T-cell (primary cell): Measurements from ENCODE around the gene RNF111. TPM values are rescaled to one million over a fixed set of nuclear protein-coding genes. Genes with fewer than 3 reads are reported as not detected.
"Not testable (repeated sequence)": the region's sequence is repeated elsewhere in the genome, so short reads cannot be mapped to it uniquely, and the experiment has no call there.

ENCODE experiments used
- ATAC-seq, 4 experiments: fragments of 200-7000 bp in 3 of 4; fragments of 150-1000 bp in 1 of 4; cut with Tn5 transposase; replicated peaks in 1 of 4; 1 replicate in 3 of 4; 2 replicates in 1 of 4; pipeline ENCODE4 v1.10.0; 2021; ENCODE audit warnings: moderate library complexity in 3 of 4, mild to moderate bottlenecking in 2 of 4, moderate number of reproducible peaks in 1 of 4
- CTCF ChIA-PET, 2 donors: fragments of 300-600 bp; sonication (Branson Sonifier 250); formaldehyde crosslinking; loops; one replicate each; lab custom pipeline; 2022; ENCODE audit warnings: antibody characterized with exemption in 2 of 2; lab: Charles Lee
- POLR2A ChIA-PET, 2 donors: fragments of 300-600 bp; sonication (Branson Sonifier 250); formaldehyde crosslinking; loops; one replicate each; lab custom pipeline; 2022; ENCODE audit warnings: antibody characterized with exemption in 2 of 2; lab: Charles Lee
- DNase-seq, 35 experiments: peaks; one replicate each; pipeline versions ENCODE4 v3.0.0 to v3.0.0-alpha.2; 2013 to 2023
- H3K27ac ChIP-seq: one replicate; pipeline ENCODE4 v1.5.1; 2013; ENCODE audit warnings: low read length
- H3K27me3 ChIP-seq, 2 experiments: replicated peaks in 1 of 2; 1 replicate in 1 of 2; 2 replicates in 1 of 2; pipeline versions ENCODE4 v1.6.1 to v1.7.0; 2013; ENCODE audit warnings: low read length in 1 of 2, mixed read lengths in 1 of 2; ENCODE audit not compliant: control insufficient read depth in 2 of 2, insufficient read depth in 2 of 2; ENCODE audit errors: extremely low read depth in 1 of 2
- H3K36me3 ChIP-seq, 2 donors: 1 replicate in 1 of 2; 2 replicates in 1 of 2; pipeline versions ENCODE4 v1.6.1 to v1.7.0; 2013; ENCODE audit warnings: low read length in 1 of 2; ENCODE audit not compliant: control insufficient read depth in 2 of 2, insufficient read depth in 1 of 2; ENCODE audit errors: extremely low read depth in 1 of 2
- H3K4me1 ChIP-seq, 2 experiments: 1 replicate in 1 of 2; 2 replicates in 1 of 2; pipeline versions ENCODE4 v1.6.1 to v1.7.0; 2013; ENCODE audit warnings: low read length in 2 of 2, mixed read lengths in 1 of 2; ENCODE audit not compliant: insufficient read depth in 2 of 2, control insufficient read depth in 1 of 2; ENCODE audit errors: extremely low read depth in 1 of 2
- H3K4me3 ChIP-seq, 2 donors: 1 replicate in 1 of 2; 2 replicates in 1 of 2; pipeline versions ENCODE4 v1.5.1 to v1.7.0; 2013; ENCODE audit warnings: mild to moderate bottlenecking in 2 of 2, low read length in 1 of 2, moderate library complexity in 1 of 2; ENCODE audit not compliant: control insufficient read depth in 1 of 2; ENCODE audit errors: extremely low read depth in 1 of 2
- H3K9me3 ChIP-seq: 2 replicates; pipeline ENCODE4 v1.7.0; 2013
- H3K27ac Mint-ChIP-seq, 2 donors: one replicate each; pipeline ENCODE4 v1.8.0; 2020 to 2021; ENCODE audit warnings: mild to moderate bottlenecking in 2 of 2, mixed read lengths in 2 of 2
- H3K27me3 Mint-ChIP-seq, 2 donors: one replicate each; pipeline ENCODE4 v1.8.0; 2021 to 2022; ENCODE audit warnings: mixed read lengths in 2 of 2
- H3K36me3 Mint-ChIP-seq: one replicate; pipeline ENCODE4 v1.8.0; 2021; ENCODE audit warnings: mixed read lengths
- H3K4me1 Mint-ChIP-seq, 3 donors: one replicate each; pipeline ENCODE4 v1.8.0; 2020 to 2022; ENCODE audit warnings: mixed read lengths in 3 of 3, mild to moderate bottlenecking in 1 of 3
- H3K4me3 Mint-ChIP-seq, 3 donors: one replicate each; pipeline ENCODE4 v1.8.0; 2020 to 2022; ENCODE audit warnings: mild to moderate bottlenecking in 3 of 3, mixed read lengths in 3 of 3, moderate library complexity in 3 of 3
- H3K9me3 Mint-ChIP-seq, 3 donors: one replicate each; pipeline ENCODE4 v1.8.0; 2020 to 2022; ENCODE audit warnings: mixed read lengths in 3 of 3
- WGBS: methylation state at CpG from one replicate; pipeline ENCODE4 v1.1.5; 2013; ENCODE audit warnings: missing lambda C conversion rate; ENCODE audit not compliant: insufficient coverage; 5-methylcytosine and 5-hydroxymethylcytosine counted together
- total RNA-seq, 35 experiments: library from RNA in 6 of 35; stranded (reverse) in 6 of 35; fragments of 120-200 nt in 1 of 35; gene quantifications; one replicate each; pipeline versions ENCODE4 v1.2.1 to v1.2.4 and lab custom pipeline; 2013 to 2026

RNF111 gene
- total RNA-seq, 5 donors from 2014 or later (not counting 1 experiment from before 2014, with no cell fraction given): 45.8 to 57.3 (median 54.3) TPM

- ATAC-seq (peak; percentile 53 to 57 (median 56)), DNase-seq (peak in 33 of 35 experiments; percentile 3 to 66 (median 34))
- Mint-ChIP-seq H3K27ac (peak overlapping the region; percentile 93 to 94), H3K9me3 (no peaks in the 10 kb centered on the region), H3K4me1 (peaks cover 45 to 51% (median 48%) of the 10 kb centered on the region in 3 donors), H3K4me3 (peak overlapping the region; percentile 91 to 94 (median 91)), H3K27me3 (no peaks in the 10 kb centered on the region), H3K36me3 (peaks cover 11% of the 10 kb centered on the region)
- H3K27ac ChIP-seq: peak overlapping the region; percentile 62
- no peaks in the 10 kb centered on the region for H3K27me3 ChIP-seq
- H3K4me3 ChIP-seq: peak overlapping the region; percentile 74 to 99
- H3K4me1 ChIP-seq: peaks cover 12 to 14% of the 10 kb centered on the region in 2 experiments
- ChIA-PET CTCF (interaction anchor here in 1 of 2 donors (0.6 to 1.2 kb wide), 2 partner anchors 8 to 537 kb away, joined by 3 to 4 read pairs; no protein-coding TSS in a partner anchor), POLR2A (interaction anchor here in 1 of 2 donors (0.6 to 0.7 kb wide), 2 partner anchors 14 to 312 kb away, joined by 3 to 4 read pairs; no protein-coding TSS in a partner anchor)
- H3K36me3 ChIP-seq: peaks cover 0 to 13% of the 10 kb centered on the region in 2 donors
- no peaks in the 10 kb centered on the region for H3K9me3 ChIP-seq
- WGBS: 0% methylated on average over 12 of the region's 36 CpGs
Observed at GRCh38 chr15:58988006-58988785, 733 bp downstream of the RNF111 start.

GRCh38 chr15:58992181-58992580 lies 4.7 kb downstream of the RNF111 start:
- Mint-ChIP-seq H3K27ac (no peak overlapping the region), H3K4me1 (peaks cover 55 to 61% (median 60%) of the 10 kb centered on the region in 3 donors), H3K4me3 (no peak overlapping the region), H3K36me3 (peaks cover 16% of the 10 kb centered on the region), H3K9me3 (no peaks in the 10 kb centered on the region), H3K27me3 (no peaks in the 10 kb centered on the region)
- ChIA-PET CTCF (no interaction called here), POLR2A (no interaction called here)
- Histone ChIP-seq H3K36me3 (peaks cover 0 to 16% of the 10 kb centered on the region in 2 donors), H3K27me3 (no peaks in the 10 kb centered on the region), H3K9me3 (no peaks in the 10 kb centered on the region), H3K4me1 (peaks cover 10 to 12% of the 10 kb centered on the region in 2 experiments), H3K4me3 (no peak overlapping the region), H3K27ac (no peak overlapping the region)
- 99% methylated on average over 10 of the region's 10 CpGs for WGBS
- ATAC-seq: no peak
- DNase-seq: no peak

- Mint-ChIP-seq H3K9me3 (no peaks in the 10 kb centered on the region), H3K4me1 (peaks cover 48 to 59% (median 55%) of the 10 kb centered on the region in 3 donors), H3K27me3 (no peaks in the 10 kb centered on the region), H3K36me3 (peaks cover 16% of the 10 kb centered on the region), H3K27ac (no peak overlapping the region), H3K4me3 (no peak overlapping the region)
- Histone ChIP-seq H3K36me3 (peaks cover under 1 to 16% of the 10 kb centered on the region in 2 donors), H3K27ac (no peak overlapping the region), H3K9me3 (no peaks in the 10 kb centered on the region), H3K4me1 (peaks cover 0 to 15% of the 10 kb centered on the region in 2 experiments), H3K4me3 (no peak overlapping the region), H3K27me3 (no peaks in the 10 kb centered on the region)
- ChIA-PET POLR2A (no interaction called here), CTCF (interaction anchor here in 1 of 2 donors (0.6 kb wide), 1 partner anchor 171 kb away, joined by 6 read pairs; no protein-coding TSS in a partner anchor)
- ATAC-seq: no peak
- WGBS: no CpG with 5 or more reads among the region's 1 CpG
- no peak for DNase-seq
Observed at GRCh38 chr15:58994906-58995453, 7.5 kb downstream of the RNF111 start.

GRCh38 chr15:58999694-59000093 lies 12.2 kb downstream of the RNF111 start:
- DNase-seq: no peak
- Mint-ChIP-seq H3K27me3 (no peaks in the 10 kb centered on the region), H3K27ac (no peak overlapping the region), H3K9me3 (no peaks in the 10 kb centered on the region), H3K36me3 (peaks cover 20% of the 10 kb centered on the region), H3K4me3 (no peak overlapping the region), H3K4me1 (peaks cover 58 to 64% (median 60%) of the 10 kb centered on the region in 3 donors)
- CTCF ChIA-PET: interaction anchor here in 1 of 2 donors (0.6 kb wide), 2 partner anchors 52 to 747 kb away, joined by 3 read pairs; no protein-coding TSS in a partner anchor
- peaks cover 0 to 5% of the 10 kb centered on the region in 2 experiments for H3K4me1 ChIP-seq
- no peak for ATAC-seq
- H3K9me3 ChIP-seq: no peaks in the 10 kb centered on the region
- no peak overlapping the region for H3K4me3 ChIP-seq
- H3K27me3 ChIP-seq: no peaks in the 10 kb centered on the region
- POLR2A ChIA-PET: interaction anchor here (0.5 to 0.6 kb wide), 3 partner anchors 11 to 26 kb away, joined by 3 to 4 read pairs (median 3); no protein-coding TSS in a partner anchor
- H3K27ac ChIP-seq: no peak overlapping the region
- WGBS: no CpG with 5 or more reads among the region's 2 CpGs
- H3K36me3 ChIP-seq: peaks cover 0 to 6% of the 10 kb centered on the region in 2 donors

GRCh38 chr15:59000251-59000650 lies 12.8 kb downstream of the RNF111 start:
- H3K9me3 Mint-ChIP-seq, ATAC-seq, H3K4me1 ChIP-seq, H3K27me3 Mint-ChIP-seq, CTCF ChIA-PET, DNase-seq, H3K4me3 Mint-ChIP-seq, H3K4me3 ChIP-seq, H3K27ac ChIP-seq, H3K27ac Mint-ChIP-seq, H3K9me3 ChIP-seq, H3K36me3 ChIP-seq, H3K27me3 ChIP-seq: not testable (repeated sequence)
- H3K4me1 Mint-ChIP-seq: peaks cover 56 to 64% (median 57%) of the 10 kb centered on the region in 3 donors
- WGBS: 92% methylated on average over 10 of the region's 10 CpGs
- H3K36me3 Mint-ChIP-seq: peaks cover 21% of the 10 kb centered on the region
- POLR2A ChIA-PET: interaction anchor here in 1 of 2 donors (0.6 kb wide), 1 partner anchor 11 kb away, joined by 3 read pairs; no protein-coding TSS in a partner anchor

GRCh38 chr15:59001946-59002345 lies 14.5 kb downstream of the RNF111 start:
- Histone ChIP-seq H3K27me3 (no peaks in the 10 kb centered on the region), H3K9me3 (no peaks in the 10 kb centered on the region), H3K27ac (no peak overlapping the region), H3K4me1 (peaks cover 0 to 5% of the 10 kb centered on the region in 2 experiments), H3K4me3 (no peak overlapping the region), H3K36me3 (peaks cover 6 to 9% of the 10 kb centered on the region in 2 donors)
- WGBS: no CpG with 5 or more reads among the region's 5 CpGs
- POLR2A ChIA-PET: interaction anchor here in 1 of 2 donors (0.5 to 1.0 kb wide), 3 partner anchors 13 to 43 kb away, joined by 4 read pairs; no protein-coding TSS in a partner anchor
- no peaks in the 10 kb centered on the region for H3K9me3 Mint-ChIP-seq
- H3K27ac Mint-ChIP-seq: peak overlapping the region in 1 of 2 donors; percentile 39
- peaks cover 63% of the 10 kb centered on the region in 3 donors for H3K4me1 Mint-ChIP-seq
- ATAC-seq (no peak), DNase-seq (no peak)
- no peak overlapping the region for H3K4me3 Mint-ChIP-seq
- peaks cover 33% of the 10 kb centered on the region for H3K36me3 Mint-ChIP-seq
- H3K27me3 Mint-ChIP-seq: no peaks in the 10 kb centered on the region
- CTCF ChIA-PET: no interaction called here
